IPS-NIHi11 (cell line): ENCODE results near the gene ODAD3.
"Not testable (repeated sequence)": the region's sequence is repeated elsewhere in the genome, so short reads cannot be mapped to it uniquely, and the experiment has no call there.

Experiments
- DNase-seq: peaks from one replicate; pipeline ENCODE4 v3.0.0; 2012; ENCODE audit warnings: mixed read lengths, low spot score

The ODAD3 gene

GRCh38 chr19:11405846-11406643 lies 28.9 kb downstream of the ODAD3 start:
- DNase-seq: peak; percentile 83

- DNase-seq: no peak
Observed at GRCh38 chr19:11404588-11405222, 30.2 kb downstream of the ODAD3 start.

- no peak for DNase-seq
Observed at GRCh38 chr19:11401808-11402543, 32.9 kb downstream of the ODAD3 start.

- no peak for DNase-seq
Observed at GRCh38 chr19:11400798-11401197, 34.1 kb downstream of the ODAD3 start.

GRCh38 chr19:11399667-11400066 lies 35.3 kb downstream of the ODAD3 start:
- no peak for DNase-seq

- no peak for DNase-seq
Observed at GRCh38 chr19:11397089-11397610, 37.8 kb downstream of the ODAD3 start.

- no peak for DNase-seq
Observed at GRCh38 chr19:11390933-11391680, 43.8 kb downstream of the ODAD3 start.

- DNase-seq: no peak
Observed at GRCh38 chr19:11390359-11390758, 44.6 kb downstream of the ODAD3 start.

GRCh38 chr19:11387162-11388034 lies 47.5 kb downstream of the ODAD3 start:
- DNase-seq: no peak

- DNase-seq: no peak
Observed at GRCh38 chr19:11384778-11385129, 50.2 kb downstream of the ODAD3 start.

GRCh38 chr19:11383706-11384048 lies 51.2 kb downstream of the ODAD3 start:
- DNase-seq: no peak

- DNase-seq: no peak
Observed at GRCh38 chr19:11382898-11383705, 51.8 kb downstream of the ODAD3 start.

GRCh38 chr19:11380653-11381537 lies 54.0 kb downstream of the ODAD3 start:
- peak; percentile 89 for DNase-seq

GRCh38 chr19:11379857-11380350 lies 55.0 kb downstream of the ODAD3 start:
- no peak for DNase-seq

GRCh38 chr19:11379269-11379845 lies 55.6 kb downstream of the ODAD3 start:
- not testable (repeated sequence) for DNase-seq

GRCh38 chr19:11378319-11379189 lies 56.4 kb downstream of the ODAD3 start:
- DNase-seq: peak; percentile 24

- DNase-seq: no peak
Observed at GRCh38 chr19:11377756-11378155, 57.2 kb downstream of the ODAD3 start.

GRCh38 chr19:11377237-11377636 lies 57.7 kb downstream of the ODAD3 start:
- DNase-seq: no peak
